HG03565 (cell line): Measurements from ENCODE around the gene MFRP.

Source experiments
- ATAC-seq: cut with Tn5 transposase; IDR thresholded peaks from one replicate; pipeline ENCODE4 v1.9.1; 2021; ENCODE audit warnings: mild to moderate bottlenecking, moderate library complexity; ENCODE audit not compliant: unreplicated experiment

MFRP gene

DNA sequence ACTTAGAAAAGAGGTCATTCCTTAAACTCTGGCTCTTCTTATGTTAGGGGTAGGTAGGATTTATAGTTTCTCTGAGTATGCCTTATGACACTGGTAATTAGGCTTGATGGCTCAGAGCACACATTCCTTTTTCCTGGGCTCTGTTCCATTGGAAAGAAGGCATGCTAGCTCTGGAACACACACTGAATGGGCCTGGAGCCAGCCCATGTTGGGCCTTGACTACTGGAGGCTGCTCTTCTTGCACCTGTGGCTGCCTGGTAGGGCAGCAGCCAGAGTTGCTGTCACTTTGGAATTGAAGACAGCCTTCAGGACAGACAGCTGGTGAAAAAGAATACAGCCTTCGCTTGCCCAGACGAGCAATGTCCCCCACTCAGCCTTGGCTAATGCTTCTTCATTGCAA is 47.8 kb downstream of the MFRP start:
- ATAC-seq = no peak

DNA sequence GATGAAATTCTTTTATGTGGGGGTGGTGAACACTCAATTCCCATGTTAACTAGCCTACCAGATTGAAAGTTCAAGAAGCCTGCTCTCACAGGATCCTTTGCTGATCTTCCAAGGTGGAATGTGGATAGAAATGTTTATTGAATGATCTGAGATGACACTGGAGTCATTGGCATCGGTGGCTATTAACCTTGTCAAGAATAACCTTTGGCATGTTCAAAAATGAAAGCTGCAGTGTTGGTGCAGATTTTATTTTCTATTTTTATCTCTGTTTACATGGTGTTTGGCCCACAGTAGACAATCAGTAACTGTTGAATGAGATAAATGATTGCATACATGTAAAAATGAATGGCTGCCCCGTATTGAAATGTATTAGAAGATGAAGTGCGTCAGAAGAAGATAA is 48.6 kb downstream of the MFRP start:
- ATAC-seq = no peak

DNA sequence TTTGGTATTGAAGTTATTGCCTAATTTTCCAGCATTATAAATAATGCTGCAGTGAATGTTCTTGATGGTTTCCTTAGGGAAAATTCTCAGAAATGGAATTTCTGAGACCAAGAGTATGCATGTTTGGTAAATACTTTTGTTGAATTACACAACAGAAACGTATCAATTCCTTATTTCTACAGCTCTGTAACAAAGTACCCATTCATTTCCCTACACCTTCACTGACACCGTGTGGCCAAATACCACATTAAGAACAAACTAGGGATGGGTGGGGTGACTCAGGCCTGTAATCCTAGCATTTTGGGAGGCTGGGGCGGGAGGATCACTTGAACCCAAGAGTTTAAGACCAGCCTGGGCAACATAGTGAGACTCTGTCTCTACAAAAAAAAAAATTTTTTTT is 51.3 kb downstream of the MFRP start:
- ATAC-seq = no peak

DNA sequence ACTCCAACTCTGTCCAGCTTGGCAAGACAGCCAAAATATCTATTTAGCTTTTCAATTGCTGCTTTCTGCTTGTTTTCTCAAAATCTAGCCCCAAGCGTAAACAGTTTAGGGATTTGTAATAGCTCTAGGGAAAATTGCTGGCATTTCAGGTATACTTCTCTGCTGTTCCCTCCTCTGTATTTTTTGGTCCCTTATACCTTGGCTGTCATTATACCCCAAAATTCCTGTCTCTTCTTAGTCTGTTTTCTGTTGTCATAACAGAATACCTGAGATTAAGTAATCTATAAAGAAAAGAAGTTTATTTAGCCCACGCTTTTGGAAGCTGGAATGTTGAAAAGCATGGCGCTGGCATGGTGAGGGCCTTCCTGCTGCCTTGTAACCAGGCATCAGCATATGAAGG is 53.0 kb downstream of the MFRP start:
- no peak for ATAC-seq

DNA sequence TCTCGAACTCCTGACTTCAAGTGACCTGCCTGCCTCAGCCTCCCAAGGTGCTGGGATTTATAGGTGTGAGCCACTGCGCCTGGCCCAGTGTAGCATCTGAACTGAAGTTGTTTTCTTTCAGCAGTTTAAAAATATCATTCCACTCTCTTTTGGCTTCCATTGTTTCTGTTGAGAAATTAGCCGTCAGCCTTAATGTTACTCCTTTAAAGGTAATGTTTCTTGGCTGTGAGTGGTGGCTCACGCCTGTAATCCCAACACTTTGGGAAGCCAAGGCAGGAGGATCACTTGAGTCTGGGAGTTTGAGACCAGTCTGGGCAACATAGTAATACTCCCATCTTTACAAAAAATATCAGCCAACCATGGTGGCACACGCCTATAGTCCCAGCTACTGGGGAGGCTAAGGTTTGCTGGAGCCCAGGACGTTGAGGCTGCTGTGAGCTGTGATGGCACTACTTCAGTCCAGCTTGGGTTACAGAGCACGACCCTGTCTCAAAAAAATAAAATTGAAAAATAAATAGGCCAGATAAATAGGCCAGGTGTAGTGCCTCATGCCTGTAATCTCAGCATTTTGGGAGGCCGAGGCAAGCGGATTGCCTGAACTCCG is 55.5 kb downstream of the MFRP start:
- ATAC-seq = no peak
